ENCODE data around the gene PAGR1. TPM values are rescaled to one million over a fixed set of nuclear protein-coding genes. Genes with fewer than 3 reads are reported as not detected.
"Not testable (repeated sequence)": the region's sequence is repeated elsewhere in the genome, so short reads cannot be mapped to it uniquely, and the experiment has no call there.

Gene PAGR1
- total and polyA plus RNA-seq, 4 donors: 7.3 to 18.7 (median 14.0) TPM

DNA sequence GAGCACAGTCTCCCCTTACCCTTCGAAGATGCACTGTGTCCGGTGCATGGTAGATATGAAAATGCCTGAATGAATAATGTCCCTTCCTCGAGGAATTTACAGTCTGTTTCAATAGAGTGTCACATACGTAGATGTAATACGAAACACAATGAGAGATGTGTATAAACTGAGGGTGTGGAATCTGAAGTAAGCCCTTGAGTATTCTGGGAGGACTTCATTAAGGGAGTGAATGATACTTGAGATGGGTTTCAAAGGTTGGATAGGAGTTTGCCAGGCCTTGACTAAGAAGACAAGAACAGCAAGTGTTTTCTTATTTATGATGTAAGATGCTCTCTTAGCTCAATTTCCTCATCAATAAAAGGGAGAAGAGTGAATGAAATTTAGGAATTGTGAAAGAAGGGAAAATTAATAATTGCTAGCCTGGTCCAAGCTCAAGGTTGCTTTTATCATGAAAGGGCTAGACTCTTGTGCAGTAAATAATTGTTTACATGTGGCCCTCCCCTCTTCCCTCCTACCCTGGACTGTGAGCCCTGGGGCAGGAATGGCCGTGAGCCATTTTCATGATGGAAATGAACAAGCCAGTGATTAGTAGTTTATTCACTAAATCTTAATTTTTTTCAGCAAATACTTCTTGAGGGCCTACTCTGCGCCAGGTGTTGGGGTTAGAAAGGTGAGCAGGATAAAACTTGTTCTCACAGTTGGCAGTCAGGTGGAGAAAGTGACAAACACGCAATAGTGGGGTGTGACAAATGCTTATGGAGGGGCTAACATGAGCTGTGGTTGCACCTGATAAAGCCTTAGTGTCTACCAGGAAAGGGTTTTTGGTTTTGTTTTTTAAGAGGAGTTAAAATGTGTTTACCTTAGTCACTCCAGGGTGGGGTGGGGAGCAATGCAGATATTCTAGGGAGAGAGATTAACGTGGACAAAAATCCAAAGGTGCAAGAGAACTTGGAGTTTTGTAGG, 23.8 kb upstream of the PAGR1 start:
- H3K9ac ChIP-seq (ENCODE audit: low read depth in 1 of 2, low read length in 2 of 2): no peak overlapping the region
- H3K36me3 ChIP-seq (ENCODE audit: control insufficient read depth in 4 of 4, insufficient read depth in 3 of 4, low read depth in 1 of 4, low read length in 3 of 4): peaks cover 0 to 4% (median 0%) of the 10 kb centered on the region in 4 donors
- TF ChIP-seq EGR1 (IDR thresholded peaks at IDR 0.05; ENCODE audit: low read depth in 2 of 2): no peak
- TF ChIP-seq, protein P1, sequence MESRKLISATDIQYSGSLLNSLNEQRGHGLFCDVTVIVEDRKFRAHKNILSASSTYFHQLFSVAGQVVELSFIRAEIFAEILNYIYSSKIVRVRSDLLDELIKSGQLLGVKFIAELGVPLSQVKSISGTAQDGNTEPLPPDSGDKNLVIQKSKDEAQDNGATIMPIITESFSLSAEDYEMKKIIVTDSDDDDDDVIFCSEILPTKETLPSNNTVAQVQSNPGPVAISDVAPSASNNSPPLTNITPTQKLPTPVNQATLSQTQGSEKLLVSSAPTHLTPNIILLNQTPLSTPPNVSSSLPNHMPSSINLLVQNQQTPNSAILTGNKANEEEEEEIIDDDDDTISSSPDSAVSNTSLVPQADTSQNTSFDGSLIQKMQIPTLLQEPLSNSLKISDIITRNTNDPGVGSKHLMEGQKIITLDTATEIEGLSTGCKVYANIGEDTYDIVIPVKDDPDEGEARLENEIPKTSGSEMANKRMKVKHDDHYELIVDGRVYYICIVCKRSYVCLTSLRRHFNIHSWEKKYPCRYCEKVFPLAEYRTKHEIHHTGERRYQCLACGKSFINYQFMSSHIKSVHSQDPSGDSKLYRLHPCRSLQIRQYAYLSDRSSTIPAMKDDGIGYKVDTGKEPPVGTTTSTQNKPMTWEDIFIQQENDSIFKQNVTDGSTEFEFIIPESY (IDR thresholded peaks at IDR 0.05): no peak
- no peak for TF ChIP-seq GABPA (IDR thresholded peaks at IDR 0.05 in 1 of 2, conservative IDR thresholded peaks at IDR 0.05 in 1 of 2)
- TF ChIP-seq, protein P2, sequence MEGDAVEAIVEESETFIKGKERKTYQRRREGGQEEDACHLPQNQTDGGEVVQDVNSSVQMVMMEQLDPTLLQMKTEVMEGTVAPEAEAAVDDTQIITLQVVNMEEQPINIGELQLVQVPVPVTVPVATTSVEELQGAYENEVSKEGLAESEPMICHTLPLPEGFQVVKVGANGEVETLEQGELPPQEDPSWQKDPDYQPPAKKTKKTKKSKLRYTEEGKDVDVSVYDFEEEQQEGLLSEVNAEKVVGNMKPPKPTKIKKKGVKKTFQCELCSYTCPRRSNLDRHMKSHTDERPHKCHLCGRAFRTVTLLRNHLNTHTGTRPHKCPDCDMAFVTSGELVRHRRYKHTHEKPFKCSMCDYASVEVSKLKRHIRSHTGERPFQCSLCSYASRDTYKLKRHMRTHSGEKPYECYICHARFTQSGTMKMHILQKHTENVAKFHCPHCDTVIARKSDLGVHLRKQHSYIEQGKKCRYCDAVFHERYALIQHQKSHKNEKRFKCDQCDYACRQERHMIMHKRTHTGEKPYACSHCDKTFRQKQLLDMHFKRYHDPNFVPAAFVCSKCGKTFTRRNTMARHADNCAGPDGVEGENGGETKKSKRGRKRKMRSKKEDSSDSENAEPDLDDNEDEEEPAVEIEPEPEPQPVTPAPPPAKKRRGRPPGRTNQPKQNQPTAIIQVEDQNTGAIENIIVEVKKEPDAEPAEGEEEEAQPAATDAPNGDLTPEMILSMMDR (IDR thresholded peaks at IDR 0.05; ENCODE audit: low read depth, low read length, missing input control): no peak
- no peak for TF ChIP-seq RAD21 (IDR thresholded peaks at IDR 0.05)
- TF ChIP-seq HNF4A (conservative IDR thresholded peaks at IDR 0.05): no peak
- TF ChIP-seq, protein P3, sequence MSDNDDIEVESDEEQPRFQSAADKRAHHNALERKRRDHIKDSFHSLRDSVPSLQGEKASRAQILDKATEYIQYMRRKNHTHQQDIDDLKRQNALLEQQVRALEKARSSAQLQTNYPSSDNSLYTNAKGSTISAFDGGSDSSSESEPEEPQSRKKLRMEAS (IDR thresholded peaks at IDR 0.05): no peak
- no peak for TF ChIP-seq JUND (IDR thresholded peaks at IDR 0.05)
- TF ChIP-seq HNF4G (IDR thresholded peaks at IDR 0.05): no peak
- no peak for TF ChIP-seq FOXA2 (IDR thresholded peaks at IDR 0.05)
- no peak for TF ChIP-seq SP1 (IDR thresholded peaks at IDR 0.05)
- TF ChIP-seq NR2F2 (IDR thresholded peaks at IDR 0.05): no peak
- TF ChIP-seq, protein P4, sequence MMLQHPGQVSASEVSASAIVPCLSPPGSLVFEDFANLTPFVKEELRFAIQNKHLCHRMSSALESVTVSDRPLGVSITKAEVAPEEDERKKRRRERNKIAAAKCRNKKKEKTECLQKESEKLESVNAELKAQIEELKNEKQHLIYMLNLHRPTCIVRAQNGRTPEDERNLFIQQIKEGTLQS (IDR thresholded peaks at IDR 0.05): no peak
- TF ChIP-seq RXRA (IDR thresholded peaks at IDR 0.05): no peak
- TF ChIP-seq, protein P5, sequence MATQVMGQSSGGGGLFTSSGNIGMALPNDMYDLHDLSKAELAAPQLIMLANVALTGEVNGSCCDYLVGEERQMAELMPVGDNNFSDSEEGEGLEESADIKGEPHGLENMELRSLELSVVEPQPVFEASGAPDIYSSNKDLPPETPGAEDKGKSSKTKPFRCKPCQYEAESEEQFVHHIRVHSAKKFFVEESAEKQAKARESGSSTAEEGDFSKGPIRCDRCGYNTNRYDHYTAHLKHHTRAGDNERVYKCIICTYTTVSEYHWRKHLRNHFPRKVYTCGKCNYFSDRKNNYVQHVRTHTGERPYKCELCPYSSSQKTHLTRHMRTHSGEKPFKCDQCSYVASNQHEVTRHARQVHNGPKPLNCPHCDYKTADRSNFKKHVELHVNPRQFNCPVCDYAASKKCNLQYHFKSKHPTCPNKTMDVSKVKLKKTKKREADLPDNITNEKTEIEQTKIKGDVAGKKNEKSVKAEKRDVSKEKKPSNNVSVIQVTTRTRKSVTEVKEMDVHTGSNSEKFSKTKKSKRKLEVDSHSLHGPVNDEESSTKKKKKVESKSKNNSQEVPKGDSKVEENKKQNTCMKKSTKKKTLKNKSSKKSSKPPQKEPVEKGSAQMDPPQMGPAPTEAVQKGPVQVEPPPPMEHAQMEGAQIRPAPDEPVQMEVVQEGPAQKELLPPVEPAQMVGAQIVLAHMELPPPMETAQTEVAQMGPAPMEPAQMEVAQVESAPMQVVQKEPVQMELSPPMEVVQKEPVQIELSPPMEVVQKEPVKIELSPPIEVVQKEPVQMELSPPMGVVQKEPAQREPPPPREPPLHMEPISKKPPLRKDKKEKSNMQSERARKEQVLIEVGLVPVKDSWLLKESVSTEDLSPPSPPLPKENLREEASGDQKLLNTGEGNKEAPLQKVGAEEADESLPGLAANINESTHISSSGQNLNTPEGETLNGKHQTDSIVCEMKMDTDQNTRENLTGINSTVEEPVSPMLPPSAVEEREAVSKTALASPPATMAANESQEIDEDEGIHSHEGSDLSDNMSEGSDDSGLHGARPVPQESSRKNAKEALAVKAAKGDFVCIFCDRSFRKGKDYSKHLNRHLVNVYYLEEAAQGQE (IDR thresholded peaks at IDR 0.05): no peak
- TF ChIP-seq YY1 (IDR thresholded peaks at IDR 0.05): no peak
- TF ChIP-seq FOXA1 (IDR thresholded peaks at IDR 0.05): no peak
- TF ChIP-seq TAF1 (conservative IDR thresholded peaks at IDR 0.05): no peak
- H3K27me3 ChIP-seq (ENCODE audit: control insufficient read depth in 4 of 4, insufficient read depth in 4 of 4, low read length in 3 of 4): no peaks in the 10 kb centered on the region
- H3K27ac ChIP-seq (ENCODE audit: low read depth in 1 of 2, low read length in 2 of 2): no peak overlapping the region
- no peak for DNase-seq (ENCODE audit: low spot score)
- no peak overlapping the region for H3K4me3 ChIP-seq (ENCODE audit: low read depth in 1 of 3, low read length in 3 of 3)
- 84% methylated on average over 9 of the region's 9 CpGs for WGBS
- H3K4me1 ChIP-seq (ENCODE audit: control insufficient read depth in 4 of 4, insufficient read depth in 4 of 4, low read length in 3 of 4): peaks cover 3 to 22% (median 12%) of the 10 kb centered on the region in 4 donors
- no peaks in the 10 kb centered on the region for H3K9me3 ChIP-seq (ENCODE audit: control insufficient read depth in 4 of 4, low read length in 3 of 4)

DNA sequence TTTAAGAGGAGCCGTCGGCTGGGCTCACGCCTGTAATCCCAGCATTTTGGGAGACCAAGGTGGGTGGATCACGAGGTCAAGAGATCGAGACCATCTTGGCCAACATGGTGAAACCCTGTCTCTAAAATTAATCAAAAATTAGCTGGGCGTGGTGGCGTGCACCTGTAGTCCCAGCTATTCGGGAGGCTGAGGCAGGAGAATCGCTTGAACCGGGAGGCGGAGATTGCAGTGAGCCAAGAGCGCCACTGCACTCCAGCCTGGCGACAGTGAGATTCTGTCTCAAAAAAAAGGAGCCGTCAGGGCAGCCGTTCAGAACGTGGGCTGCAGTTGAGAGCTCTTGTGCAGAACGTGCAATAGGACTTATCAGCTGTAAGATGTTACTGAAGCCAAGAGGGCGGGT, 22.8 kb upstream of the PAGR1 start:
- not testable (repeated sequence) for H3K36me3 ChIP-seq (ENCODE audit: control insufficient read depth in 4 of 4, insufficient read depth in 3 of 4, low read depth in 1 of 4, low read length in 3 of 4); DNase-seq (ENCODE audit: low spot score); H3K9ac ChIP-seq (ENCODE audit: low read depth in 1 of 2, low read length in 2 of 2); H3K9me3 ChIP-seq (ENCODE audit: control insufficient read depth in 4 of 4, low read length in 3 of 4); H3K27ac ChIP-seq (ENCODE audit: low read depth in 1 of 2, low read length in 2 of 2); H3K27me3 ChIP-seq (ENCODE audit: control insufficient read depth in 4 of 4, insufficient read depth in 4 of 4, low read length in 3 of 4); H3K4me3 ChIP-seq (ENCODE audit: low read depth in 1 of 3, low read length in 3 of 3)
- peaks cover 3 to 22% (median 12%) of the 10 kb centered on the region in 4 donors for H3K4me1 ChIP-seq (ENCODE audit: control insufficient read depth in 4 of 4, insufficient read depth in 4 of 4, low read length in 3 of 4)
- WGBS: 96% methylated on average over 18 of the region's 18 CpGs

All from liver (tissue), 9 donors.